ENCODE results near the gene CDCA7. TPM values are rescaled to one million over a fixed set of nuclear protein-coding genes. Genes with fewer than 3 reads are reported as not detected.
"Not testable (repeated sequence)": the region's sequence is repeated elsewhere in the genome, so short reads cannot be mapped to it uniquely, and the experiment has no call there.

CDCA7 gene
- total and polyA plus RNA-seq, 2 donors (not counting 3 experiments of a cell fraction or from before 2014, with no cell fraction given), result 14.9 to 29.7 TPM

DNA sequence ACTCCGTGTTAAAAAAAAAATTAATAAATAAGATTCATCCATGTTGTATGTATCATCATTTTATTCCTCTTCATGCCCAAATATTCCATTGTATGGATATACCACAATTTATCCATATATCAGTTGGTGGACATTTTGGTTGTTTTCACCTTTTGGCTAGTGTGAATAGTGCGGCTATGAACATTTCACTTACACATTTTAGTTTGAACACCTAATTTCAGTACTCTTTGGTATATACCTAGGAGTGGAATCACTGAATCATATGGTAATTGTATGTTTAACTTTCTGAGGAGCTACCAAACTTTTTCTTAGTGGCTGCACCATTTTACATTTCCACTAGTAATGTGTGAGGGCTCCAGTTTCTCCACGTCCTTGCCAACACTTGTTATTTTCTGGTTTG is 20.0 kb downstream of the CDCA7 start:
- Histone ChIP-seq H3K36me3 (ENCODE audit: control insufficient read depth in 2 of 2, extremely low read depth in 1 of 2, insufficient read depth in 2 of 2, low read length in 2 of 2) (no peaks in the 10 kb centered on the region), H3K27ac (ENCODE audit: insufficient read depth, low read depth, low read length) (no peak overlapping the region), H2AFZ (ENCODE audit: low read depth, low read length) (no peak overlapping the region), H3K4me2 (ENCODE audit: insufficient read depth, low read length) (no peak overlapping the region), H3K9ac (replicated peaks; ENCODE audit: extremely low read depth, insufficient read depth, low read length) (no peak overlapping the region), H3K27me3 (ENCODE audit: control insufficient read depth in 2 of 2, insufficient read depth in 2 of 2, low read length in 2 of 2) (no peaks in the 10 kb centered on the region), H3K79me2 (ENCODE audit: control insufficient read depth, insufficient read depth, low read length) (no peaks in the 10 kb centered on the region), H3K9me1 (replicated peaks; ENCODE audit: control insufficient read depth, extremely low read depth, insufficient read depth, low read length) (no peaks in the 10 kb centered on the region), H3K4me3 (replicated peaks in 1 of 3; ENCODE audit: insufficient read depth in 1 of 3, low read depth in 1 of 3, low read length in 3 of 3) (no peak overlapping the region), H3K9me3 (replicated peaks; ENCODE audit: control insufficient read depth, insufficient read depth, low read length) (no peaks in the 10 kb centered on the region), H4K20me1 (replicated peaks; ENCODE audit: control insufficient read depth, extremely low read depth, insufficient read depth, low read length) (no peaks in the 10 kb centered on the region), H3K4me1 (ENCODE audit: control insufficient read depth, extremely low read depth, insufficient read depth, low read length) (peaks cover 9% of the 10 kb centered on the region)
- dilution Hi-C loops (cut with MboI; ENCODE audit: extremely low pct_ligation_motif_present, low sequenced_read_pairs) (no loop called here), intact Hi-C loops (cut with micrococcal nuclease) (no loop called here)
- POLR2A ChIA-PET, result no interaction called here
- BruUV-seq (replicated peaks), result no TSS peak
- CTCF ChIA-PET, result no interaction called here
- no peak for TF ChIP-seq POLR2AphosphoS5 (IDR thresholded peaks at IDR 0.05; ENCODE audit: insufficient read depth, low read depth, low read length)
- TF ChIP-seq GATA2 (IDR thresholded peaks at IDR 0.05; ENCODE audit: insufficient read depth, insufficient read length, low read depth, low read length), result no peak
- TF ChIP-seq FOS (IDR thresholded peaks at IDR 0.05; ENCODE audit: borderline replicate concordance, insufficient read depth, low read length), result no peak
- no peak for TF ChIP-seq MYC (IDR thresholded peaks at IDR 0.05; ENCODE audit: low read depth, low read length)
- TF ChIP-seq POLR2A (IDR thresholded peaks at IDR 0.05; ENCODE audit: low read depth, low read length), result no peak
- no peak for TF ChIP-seq JUN (IDR thresholded peaks at IDR 0.05; ENCODE audit: borderline replicate concordance, insufficient read depth, insufficient read length, low read depth)
- TF ChIP-seq, protein P1, sequence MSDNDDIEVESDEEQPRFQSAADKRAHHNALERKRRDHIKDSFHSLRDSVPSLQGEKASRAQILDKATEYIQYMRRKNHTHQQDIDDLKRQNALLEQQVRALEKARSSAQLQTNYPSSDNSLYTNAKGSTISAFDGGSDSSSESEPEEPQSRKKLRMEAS (IDR thresholded peaks at IDR 0.05; ENCODE audit: insufficient read depth, insufficient read length), result no peak
- no peak for TF ChIP-seq EZH2 (IDR thresholded peaks at IDR 0.05; ENCODE audit: borderline replicate concordance, low read depth, low read length, severe bottlenecking)
- TF ChIP-seq, protein P2, sequence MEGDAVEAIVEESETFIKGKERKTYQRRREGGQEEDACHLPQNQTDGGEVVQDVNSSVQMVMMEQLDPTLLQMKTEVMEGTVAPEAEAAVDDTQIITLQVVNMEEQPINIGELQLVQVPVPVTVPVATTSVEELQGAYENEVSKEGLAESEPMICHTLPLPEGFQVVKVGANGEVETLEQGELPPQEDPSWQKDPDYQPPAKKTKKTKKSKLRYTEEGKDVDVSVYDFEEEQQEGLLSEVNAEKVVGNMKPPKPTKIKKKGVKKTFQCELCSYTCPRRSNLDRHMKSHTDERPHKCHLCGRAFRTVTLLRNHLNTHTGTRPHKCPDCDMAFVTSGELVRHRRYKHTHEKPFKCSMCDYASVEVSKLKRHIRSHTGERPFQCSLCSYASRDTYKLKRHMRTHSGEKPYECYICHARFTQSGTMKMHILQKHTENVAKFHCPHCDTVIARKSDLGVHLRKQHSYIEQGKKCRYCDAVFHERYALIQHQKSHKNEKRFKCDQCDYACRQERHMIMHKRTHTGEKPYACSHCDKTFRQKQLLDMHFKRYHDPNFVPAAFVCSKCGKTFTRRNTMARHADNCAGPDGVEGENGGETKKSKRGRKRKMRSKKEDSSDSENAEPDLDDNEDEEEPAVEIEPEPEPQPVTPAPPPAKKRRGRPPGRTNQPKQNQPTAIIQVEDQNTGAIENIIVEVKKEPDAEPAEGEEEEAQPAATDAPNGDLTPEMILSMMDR (IDR thresholded peaks at IDR 0.05; ENCODE audit: extremely low read depth in 1 of 2, insufficient read depth in 1 of 2, low read depth in 1 of 2, low read length in 2 of 2), result no peak
- no peak for DNase-seq (ENCODE audit: low read depth, low spot score)
- no peak for FAIRE-seq

GRCh38 chr2:173385534-173385933 is 30.9 kb downstream of the CDCA7 start:
- dilution Hi-C loops (cut with MboI; ENCODE audit: extremely low pct_ligation_motif_present, low sequenced_read_pairs); H3K4me1 ChIP-seq (ENCODE audit: control insufficient read depth, extremely low read depth, insufficient read depth, low read length); H4K20me1 ChIP-seq (replicated peaks; ENCODE audit: control insufficient read depth, extremely low read depth, insufficient read depth, low read length); DNase-seq (ENCODE audit: low read depth, low spot score); H3K9me3 ChIP-seq (replicated peaks; ENCODE audit: control insufficient read depth, insufficient read depth, low read length); H3K9me1 ChIP-seq (replicated peaks; ENCODE audit: control insufficient read depth, extremely low read depth, insufficient read depth, low read length); H3K36me3 ChIP-seq (ENCODE audit: control insufficient read depth in 2 of 2, extremely low read depth in 1 of 2, insufficient read depth in 2 of 2, low read length in 2 of 2); H3K4me3 ChIP-seq (replicated peaks in 1 of 3; ENCODE audit: insufficient read depth in 1 of 3, low read depth in 1 of 3, low read length in 3 of 3); CTCF ChIA-PET; H3K4me2 ChIP-seq (ENCODE audit: insufficient read depth, low read length); intact Hi-C loops (cut with micrococcal nuclease); H3K27me3 ChIP-seq (ENCODE audit: control insufficient read depth in 2 of 2, insufficient read depth in 2 of 2, low read length in 2 of 2); POLR2A ChIA-PET; H3K79me2 ChIP-seq (ENCODE audit: control insufficient read depth, insufficient read depth, low read length); BruUV-seq (replicated peaks); FAIRE-seq; H2AFZ ChIP-seq (ENCODE audit: low read depth, low read length); H3K9ac ChIP-seq (replicated peaks; ENCODE audit: extremely low read depth, insufficient read depth, low read length); H3K27ac ChIP-seq (ENCODE audit: insufficient read depth, low read depth, low read length): not testable (repeated sequence)

Data from endothelial cell of umbilical vein (primary cell).